Measurements from ENCODE around the gene PAOX.
"Not testable (repeated sequence)": the region's sequence is repeated elsewhere in the genome, so short reads cannot be mapped to it uniquely, and the experiment has no call there.

Gene PAOX

DNA sequence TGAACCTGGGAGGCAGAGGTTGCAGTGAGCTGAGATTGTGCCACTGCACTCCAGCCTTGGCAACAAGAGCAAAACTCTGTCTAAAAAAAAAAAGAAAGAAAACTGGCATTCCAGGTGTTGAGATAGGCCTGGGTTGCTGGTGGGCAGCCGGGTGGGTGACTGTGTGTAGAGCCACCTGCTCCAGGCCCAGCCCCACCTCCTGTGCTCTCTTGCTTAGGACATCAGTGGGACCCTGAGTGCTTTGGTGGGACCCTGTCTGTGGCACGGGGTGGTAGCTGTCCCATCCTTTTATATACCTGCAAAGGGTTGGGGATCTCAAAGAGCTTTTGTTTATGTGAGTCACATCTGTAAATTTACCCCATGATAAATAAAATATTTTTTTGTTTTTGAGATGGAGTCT, 6.2 kb downstream of the PAOX start:
- no peak for DNase-seq (ENCODE audit: low read depth in 2 of 2)

DNA sequence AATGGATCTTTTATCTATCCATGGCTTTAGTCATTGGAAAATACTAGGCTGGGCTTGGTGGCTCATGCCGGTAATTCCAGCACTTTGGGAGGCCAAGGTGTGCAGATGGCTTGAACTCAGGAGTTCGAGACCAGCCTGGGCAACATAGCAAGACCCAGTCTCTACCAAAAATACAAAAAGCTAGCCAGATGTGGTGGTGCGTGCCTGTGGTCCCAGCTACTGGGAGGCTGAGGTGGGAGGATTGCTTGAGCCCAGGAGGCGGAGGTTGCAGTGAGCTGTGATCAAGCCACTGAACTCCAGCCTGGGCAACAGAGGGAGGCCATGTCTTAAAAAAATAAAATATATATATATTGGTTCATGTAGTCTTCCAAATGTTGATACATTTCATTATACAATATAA, 7.9 kb downstream of the PAOX start:
- DNase-seq (ENCODE audit: low read depth in 2 of 2): not testable (repeated sequence)

DNA sequence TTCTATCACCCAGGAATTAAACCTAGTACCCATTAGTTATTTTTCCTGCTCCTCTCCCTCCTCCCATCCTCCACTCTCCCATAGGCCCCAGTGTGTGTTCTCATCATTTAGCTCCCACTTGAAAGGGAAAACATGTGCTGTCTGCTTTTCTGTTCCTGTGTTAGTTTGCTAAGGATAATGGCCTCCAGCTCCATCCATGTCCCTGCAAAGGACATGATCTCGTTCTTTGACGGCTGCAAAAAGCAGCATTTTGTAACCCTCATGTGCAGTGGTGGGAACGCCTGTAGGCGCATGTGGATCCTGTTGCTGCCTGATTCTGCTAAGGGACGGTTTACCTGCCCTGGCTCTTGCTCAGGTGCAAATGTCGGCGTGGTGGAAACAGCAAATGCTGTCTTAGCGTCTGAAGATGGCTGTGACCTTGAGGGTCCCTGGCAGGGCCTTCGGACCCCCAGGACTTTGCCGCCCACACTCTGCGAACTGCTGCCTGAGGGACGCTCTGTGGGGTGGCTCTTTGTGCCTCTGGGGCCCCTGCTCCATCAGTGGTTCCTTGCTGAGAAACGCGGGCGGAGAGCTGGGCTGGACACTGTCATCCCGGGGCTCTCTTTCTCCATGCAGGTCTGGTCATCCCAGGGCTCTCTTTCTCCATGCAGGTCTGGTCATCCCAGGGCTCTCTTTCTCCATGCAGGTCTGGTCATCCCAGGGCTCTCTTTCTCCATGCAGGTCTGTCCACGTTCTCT, 9.3 kb downstream of the PAOX start:
- no peak for DNase-seq (ENCODE audit: low read depth in 2 of 2)

DNA sequence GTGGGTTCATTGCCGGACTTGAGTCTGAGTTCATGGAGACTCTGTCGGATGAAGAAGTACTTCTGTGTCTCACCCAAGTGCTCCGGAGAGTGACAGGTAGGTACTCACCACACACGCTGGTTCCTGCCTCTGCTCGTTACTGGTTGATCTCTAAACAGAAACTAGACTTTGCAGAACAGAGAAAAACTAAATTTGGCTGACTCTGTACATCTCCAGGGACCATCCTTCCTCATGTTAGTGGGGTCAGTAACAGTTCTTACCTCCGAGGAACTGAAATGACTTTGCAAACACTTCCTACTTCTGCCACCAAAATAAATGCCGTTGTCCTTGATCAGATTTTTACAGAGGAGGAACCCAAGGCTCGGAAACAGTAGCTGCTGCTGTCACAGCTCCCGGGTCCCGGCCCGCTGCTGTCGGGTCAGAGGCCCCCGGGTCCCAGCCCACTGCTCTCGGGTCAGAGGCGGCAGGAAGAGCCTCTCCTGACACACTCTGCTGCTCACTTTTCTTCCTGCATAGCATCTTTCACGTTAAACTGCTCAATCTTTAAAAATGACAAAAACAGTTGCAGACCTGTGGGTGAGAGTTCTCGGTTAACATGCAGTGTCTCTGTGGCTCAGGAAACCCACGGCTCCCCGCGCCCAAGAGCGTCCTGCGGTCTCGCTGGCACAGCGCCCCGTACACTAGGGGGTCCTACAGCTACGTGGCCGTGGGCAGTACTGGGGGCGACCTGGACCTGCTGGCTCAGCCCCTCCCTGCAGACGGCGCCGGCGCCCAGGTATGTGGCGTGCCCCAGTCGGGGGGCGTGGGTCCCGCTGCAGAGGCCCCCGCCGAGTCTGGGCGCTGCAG, 10.1 kb downstream of the PAOX start:
- DNase-seq (ENCODE audit: low read depth in 2 of 2): no peak

DNA sequence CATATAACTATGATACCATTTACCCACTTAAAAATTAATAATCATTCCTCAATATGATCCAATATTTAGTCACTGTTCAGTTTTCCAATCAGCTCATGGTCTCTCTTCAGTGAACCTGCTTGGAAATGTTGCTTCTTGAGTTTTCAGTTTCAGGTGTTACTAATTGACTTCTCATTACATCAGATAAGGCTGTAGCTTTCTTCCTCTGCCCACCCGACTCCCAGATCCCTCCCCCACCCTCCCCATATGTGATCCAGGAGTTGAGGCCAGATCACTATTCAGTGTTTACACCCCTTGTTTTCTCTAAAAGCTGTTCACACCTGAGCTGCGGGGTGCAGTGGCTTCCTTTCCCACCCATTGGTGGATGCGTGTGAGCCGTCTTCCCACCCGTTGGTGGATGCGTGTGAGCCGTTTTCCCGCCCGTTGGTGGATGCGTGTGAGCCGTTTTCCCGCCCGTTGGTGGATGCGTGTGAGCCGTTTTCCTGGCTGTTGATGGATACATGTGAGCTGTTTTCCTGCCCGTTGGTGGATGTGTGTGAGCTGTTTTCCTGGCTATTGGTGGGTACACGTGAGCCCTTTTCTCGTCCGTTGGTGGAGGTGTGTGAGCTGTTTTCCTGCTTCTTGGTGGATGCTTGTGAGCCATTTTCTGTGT, 11.7 kb downstream of the PAOX start:
- no peak for DNase-seq (ENCODE audit: low read depth in 2 of 2)

DNA sequence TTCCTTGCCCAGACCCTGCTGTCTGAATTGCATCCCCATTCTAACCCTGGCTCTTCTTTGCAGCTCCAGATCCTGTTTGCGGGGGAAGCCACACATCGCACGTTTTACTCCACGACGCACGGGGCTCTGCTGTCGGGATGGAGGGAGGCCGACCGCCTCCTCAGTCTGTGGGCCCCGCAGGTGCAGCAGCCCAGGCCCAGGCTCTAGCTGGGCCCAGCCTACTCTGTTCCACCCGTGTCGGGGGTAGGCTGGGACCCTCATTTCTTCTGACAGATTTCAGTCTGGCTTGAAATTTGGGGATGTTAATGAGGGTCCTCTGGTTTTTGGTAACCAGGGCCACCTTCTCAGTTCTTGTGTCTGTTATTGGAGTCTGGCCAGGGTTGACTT, 12.2 kb downstream of the PAOX start:
- no peak for DNase-seq (ENCODE audit: low read depth in 2 of 2)

DNA sequence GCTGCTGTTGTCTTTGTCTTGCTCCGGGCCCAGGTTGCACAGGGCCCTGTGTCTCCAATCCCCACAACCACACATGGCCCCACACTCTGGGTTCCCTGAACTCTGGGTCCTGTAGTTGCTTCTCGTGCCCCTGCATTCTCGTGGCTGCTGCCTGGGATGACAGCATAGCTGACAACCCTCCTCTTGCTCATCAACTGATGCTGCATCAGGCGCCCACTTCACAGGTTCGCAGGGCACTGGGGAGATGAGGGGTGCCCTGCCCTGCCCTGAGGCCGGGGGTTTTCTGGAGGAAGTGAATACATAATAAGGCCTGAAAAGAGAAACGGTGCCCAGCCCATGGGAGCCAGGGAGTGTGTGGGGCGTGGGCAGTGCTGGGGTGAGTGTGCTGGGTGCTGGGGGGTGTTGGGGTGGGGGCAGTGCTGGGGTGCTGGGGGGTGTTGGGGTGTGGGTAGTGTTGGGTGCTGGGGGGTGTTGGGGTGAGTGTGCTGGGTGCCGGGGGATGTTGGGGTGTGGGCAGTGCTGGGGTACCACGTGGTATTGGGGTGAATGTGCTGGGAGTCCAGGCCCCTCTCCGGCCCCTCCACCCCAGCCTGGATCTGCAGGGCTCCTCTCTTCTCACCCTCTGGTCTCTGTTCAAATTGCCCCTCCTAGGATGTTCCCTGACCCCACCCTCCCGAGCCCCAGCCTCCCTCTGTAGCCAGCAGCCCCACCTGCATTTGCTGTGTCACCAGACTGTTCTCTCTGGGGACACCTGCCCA, 12.9 kb downstream of the PAOX start:
- no peak for DNase-seq (ENCODE audit: low read depth in 2 of 2)

DNA sequence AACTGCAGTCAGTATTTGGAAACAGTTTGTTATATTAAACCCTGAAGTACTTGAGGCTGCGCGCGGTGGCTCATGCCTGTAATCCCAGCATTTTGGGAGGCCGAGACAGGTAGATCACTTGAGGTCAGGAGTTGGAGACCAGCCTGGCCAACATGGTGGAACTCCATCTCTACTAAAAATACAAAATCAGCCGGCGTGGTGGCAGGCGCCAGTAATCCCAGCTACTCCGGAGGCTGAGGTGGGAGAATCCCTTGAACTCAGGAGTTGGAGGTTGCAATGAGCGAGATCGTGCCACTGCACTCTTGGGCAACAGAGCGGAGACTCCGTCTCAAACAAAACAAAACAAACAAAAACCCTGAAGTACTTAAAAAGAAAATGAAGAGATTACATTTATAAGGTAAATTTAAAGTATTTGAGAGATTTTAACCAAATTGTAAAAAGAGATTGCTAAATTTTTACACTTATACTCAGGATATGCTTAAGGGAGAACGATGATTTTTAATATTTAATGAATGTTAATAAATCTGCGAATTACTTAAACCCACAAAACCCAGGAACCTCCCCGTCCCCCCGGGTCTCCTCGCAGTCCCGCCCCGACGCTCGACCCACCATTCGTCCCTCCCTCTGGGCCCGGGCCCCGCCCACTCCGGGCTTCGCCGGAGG, 14.5 kb downstream of the PAOX start:
- DNase-seq (ENCODE audit: low read depth in 2 of 2): no peak

DNA sequence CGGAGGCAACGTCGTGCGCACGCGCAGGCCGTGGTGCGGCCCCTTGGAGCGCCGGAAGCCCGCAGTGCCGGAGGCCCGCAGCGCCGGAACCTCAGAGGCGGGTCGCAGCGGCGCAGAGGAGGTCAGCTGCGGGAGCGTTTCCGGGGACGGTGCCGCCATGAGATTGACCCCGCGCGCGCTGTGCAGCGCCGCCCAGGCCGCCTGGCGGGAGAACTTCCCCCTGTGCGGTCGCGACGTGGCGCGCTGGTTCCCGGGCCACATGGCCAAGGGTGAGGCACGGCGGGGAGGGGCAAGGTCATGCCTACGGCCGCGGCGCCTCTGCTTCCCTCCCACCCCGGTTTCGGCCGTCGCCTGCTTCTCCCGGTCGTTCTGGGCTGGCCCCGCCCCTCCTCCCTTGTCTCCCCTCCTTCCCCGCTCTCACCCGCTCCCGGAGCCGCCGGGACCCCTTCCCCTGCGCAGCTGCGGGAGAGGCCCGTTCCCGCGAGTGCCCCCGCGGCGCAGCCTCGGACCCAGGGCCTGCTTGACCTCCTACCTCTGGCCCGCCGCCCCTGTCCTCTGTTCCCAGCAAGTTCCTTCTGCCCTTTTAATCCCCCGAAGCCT, 15.1 kb downstream of the PAOX start, which contains the start of gene MTG1:
Gene MTG1 (plus strand): TSS at position 94 of the 600 bp plus-strand sequence. CDS start 64 bp downstream, at position 158.
- peak; percentile 91 to 97 for DNase-seq (ENCODE audit: low read depth in 2 of 2)

DNA sequence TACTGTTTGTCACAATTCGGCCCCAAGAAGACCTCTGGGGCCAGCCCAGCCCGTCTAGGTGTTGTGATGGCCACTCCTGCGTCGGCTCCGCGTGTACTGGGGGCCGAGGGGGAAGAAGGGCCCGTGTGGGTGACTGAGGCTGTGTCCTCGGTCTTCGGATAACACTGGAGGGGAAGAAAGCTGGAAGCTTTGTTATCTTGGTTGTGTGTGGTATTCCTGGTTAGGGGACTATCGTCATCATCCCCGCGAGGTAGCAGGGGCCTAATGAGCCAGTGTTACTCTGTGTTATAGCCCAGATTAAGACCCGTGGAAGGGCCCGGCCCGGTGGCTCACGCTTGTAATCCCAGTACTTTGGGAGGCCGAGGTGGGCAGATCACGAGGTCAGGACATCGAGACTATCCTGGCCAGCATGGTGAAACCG, 15.7 kb downstream of the PAOX start:
- DNase-seq (ENCODE audit: low read depth in 2 of 2): no peak

DNA sequence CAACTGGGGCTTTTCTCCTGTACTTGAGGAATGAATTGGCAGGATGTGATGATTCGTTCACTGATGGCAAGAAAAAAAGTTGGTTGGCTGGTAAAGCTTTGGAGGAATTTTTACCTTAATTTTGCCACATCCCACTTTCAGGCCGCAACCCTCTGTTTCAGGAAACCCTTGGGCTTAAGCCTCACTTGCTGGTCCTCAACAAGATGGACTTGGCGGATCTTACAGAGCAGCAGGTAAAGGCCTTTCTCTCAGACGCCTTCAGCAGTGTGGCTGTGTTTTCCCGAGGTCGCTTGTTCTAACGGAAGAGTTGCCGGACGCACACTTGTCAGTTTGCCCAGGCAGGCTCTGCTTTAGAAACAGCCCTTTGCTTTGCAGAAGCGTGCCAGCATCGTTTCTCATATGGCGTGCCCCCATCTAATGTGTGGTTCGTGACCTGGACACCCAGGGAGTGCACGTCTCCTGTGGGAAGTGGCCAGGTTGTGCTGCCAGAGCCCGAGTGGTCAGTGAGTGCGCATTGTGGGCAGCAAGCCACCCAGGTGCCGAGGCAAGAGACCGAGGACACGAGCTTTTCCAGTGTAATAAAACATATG, 17.1 kb downstream of the PAOX start:
- no peak for DNase-seq (ENCODE audit: low read depth in 2 of 2)

DNA sequence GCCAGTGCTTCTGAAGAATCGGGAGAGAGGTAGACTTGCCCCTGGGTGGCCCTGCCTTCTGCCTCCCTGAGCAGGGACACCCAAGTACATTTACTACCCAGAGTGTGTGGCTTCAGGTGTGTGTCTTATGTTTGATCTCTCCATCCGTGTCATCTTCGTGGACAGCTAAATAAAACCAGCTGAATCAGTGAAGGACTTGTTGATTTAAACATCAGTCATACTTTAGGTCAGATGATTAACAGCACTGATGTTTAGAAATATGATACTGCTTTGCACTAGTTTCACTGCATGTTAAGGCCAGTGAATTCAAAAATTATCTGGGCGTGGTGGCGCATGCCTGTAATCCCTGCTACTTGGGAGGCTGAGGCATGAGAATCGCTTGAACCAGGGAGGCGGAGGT, 18.9 kb downstream of the PAOX start:
- no peak for DNase-seq (ENCODE audit: low read depth in 2 of 2)

DNA sequence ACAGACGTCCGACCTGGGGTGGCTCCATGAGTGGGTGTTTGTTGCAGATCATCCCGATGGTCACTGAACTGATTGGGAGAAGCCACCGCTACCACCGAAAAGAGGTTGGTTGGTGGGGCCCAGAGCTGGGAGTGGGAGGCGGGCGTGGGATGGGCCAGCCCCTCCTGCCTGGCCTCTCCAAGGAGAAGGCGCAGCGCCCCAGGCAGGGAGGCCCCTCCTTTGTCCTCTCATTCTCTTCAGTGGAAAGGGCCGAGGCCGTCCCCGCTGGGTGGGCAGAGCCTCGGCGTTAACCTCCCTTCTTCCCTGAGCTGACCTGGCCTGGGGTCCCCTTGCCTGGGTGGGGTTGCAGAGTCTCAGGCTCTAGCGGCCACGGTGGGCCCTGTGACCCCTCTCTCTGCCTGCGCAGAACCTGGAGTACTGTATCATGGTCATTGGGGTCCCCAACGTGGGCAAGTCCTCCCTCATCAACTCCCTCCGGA, 20.1 kb downstream of the PAOX start:
- DNase-seq (ENCODE audit: low read depth in 2 of 2): no peak

DNA sequence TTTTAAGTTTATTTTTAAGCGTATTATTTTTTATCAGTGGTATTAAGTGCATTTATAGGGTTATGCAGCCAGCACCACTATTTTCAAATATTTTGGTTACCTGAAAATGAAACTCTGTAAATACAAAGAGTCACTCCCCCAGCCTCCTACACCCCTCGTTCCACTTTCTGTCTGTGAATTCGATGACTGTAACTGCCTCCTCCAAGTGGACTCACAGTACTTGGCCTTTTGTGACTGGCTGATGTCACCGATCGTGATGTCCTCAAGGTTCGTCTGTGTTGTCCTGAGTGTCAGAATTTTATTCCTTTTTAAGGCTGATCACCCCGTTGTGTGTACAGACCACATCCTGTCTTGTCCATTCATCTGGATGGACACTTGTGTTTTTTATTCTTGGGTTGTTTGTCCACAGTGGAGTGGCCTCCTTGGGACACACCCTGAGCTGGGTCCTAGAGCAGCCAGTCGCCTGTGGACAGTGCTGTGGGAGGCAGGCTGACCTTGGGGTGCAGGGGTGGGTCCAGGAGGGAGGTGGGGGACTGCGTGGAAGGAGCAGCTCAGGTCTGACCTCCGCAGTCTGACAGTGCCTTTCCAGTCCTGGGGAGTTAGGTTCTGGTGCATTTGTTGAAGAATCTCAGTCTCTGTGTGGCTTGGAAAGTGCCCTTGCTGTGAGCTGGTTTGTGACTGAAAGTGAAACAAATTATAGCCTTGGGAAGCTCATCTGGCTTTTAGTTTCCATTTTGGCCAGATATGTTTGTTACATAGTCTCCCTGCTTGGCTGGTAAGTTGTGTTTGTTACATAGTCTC, 21.8 kb downstream of the PAOX start:
- no peak for DNase-seq (ENCODE audit: low read depth in 2 of 2)

DNA sequence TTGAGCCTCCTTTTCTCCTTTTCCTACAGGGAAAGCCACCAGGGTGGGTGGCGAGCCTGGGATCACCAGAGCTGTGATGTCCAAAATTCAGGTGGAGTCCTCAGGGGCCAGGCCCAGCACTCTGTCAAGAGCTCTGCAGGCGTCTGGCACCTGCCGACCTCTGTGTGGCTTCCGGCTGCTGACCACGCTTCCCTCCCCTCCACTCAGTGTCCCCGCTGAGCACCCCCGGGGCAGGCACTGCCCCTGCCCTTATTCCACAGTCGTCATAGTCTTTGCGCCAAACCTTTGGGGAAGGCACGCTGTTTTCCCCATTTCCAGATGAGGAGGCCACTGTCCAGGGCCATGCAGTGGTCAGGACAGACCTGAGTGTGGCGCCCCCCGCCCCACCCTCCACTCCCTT, 22.4 kb downstream of the PAOX start:
- DNase-seq (ENCODE audit: low read depth in 2 of 2): no peak

DNA sequence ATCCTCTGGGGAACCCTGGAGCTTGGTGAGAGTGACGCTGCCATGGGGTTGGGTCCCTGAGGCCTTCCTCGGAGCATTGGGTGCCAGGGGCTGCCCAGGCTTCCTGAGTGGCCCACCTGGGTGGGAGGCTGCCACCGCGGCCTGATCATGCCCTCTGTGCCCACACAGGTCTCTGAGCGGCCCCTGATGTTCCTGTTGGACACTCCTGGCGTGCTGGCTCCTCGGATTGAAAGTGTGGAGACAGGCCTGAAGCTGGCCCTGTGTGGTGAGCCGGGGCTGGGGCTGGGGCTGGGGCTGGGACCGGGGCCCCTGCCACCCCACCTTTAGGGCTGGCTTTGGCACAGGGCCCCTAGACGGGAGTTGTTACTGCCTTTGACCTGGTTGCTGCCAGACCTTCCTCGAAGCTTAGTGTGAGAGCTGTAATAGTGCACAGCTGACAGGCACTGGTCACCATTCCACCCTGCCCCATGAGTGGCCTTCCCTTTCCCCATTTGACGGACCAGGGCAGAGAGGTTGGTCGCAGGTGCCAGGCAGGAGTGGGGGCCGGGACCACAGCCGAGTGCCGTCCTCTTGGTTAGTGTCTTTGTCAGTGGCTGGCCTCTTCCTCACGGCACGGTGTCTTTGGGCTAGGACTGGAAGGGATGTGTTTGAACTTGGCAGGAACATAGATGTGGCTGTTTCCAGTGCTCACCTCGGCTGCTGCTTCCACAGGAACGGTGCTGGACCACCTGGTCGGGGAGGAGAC, 23.1 kb downstream of the PAOX start:
- no peak for DNase-seq (ENCODE audit: low read depth in 2 of 2)

DNA sequence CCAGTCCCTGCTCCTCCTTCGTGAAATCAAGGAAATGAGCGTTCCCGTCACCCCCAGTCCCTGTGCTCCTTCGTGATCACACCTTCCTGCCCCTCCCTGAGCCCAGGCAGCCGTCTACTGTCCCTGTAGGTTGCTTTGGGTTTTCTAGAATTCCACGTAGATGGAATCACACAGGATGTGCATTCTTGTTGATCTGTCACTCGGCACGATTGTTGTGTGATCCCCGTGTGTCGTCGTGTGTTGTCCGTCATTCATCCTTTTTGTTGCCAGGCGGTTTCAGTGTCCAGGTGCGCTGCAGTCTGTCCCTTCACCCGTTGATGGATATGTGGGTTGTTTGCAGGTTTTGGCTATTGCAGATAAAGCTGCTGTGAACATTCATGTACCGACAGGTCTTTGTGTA, 24.3 kb downstream of the PAOX start:
- no peak for DNase-seq (ENCODE audit: low read depth in 2 of 2)

DNA sequence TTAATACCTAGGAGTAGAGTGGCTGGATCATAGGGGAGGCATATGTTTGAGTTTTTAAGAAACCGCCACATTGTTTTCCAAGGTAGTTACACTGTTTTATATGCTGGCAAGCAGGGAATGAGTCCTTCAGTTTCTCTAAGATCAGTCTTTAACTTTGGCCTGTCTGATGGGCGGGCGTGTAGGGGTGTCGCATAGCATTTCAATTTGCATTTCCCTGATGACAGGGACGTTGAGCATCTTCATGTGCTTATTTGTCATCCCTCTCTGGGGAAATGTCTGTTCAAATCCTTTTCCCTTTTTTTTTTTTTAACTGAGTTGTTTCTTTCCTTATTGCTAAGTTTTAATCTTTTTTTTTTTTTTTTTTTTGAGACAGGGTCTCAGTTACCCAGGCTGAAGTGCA, 24.7 kb downstream of the PAOX start:
- no peak for DNase-seq (ENCODE audit: low read depth in 2 of 2)

DNA sequence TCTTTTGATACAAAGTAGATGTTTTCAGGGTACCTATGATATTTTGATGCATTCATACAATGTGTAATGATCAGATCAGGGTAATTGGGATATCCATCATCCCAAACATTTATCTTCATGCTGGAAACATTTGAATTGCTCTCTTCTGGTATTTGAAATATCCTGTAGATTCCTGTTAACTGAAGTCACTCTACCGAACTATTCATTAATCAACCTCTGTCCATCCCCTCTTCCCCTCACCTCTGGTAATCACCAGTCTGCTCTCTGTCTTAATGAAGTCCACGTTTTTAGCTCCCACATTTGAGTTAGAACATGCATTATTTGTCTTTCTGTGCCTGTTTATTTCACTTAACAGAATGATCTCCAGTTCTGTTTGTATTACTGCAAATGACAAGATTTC, 26.2 kb downstream of the PAOX start:
- DNase-seq (ENCODE audit: low read depth in 2 of 2): no peak

All from stimulated activated CD4-positive, alpha-beta T cell treated with anti-CD3 and anti-CD28 coated beads, Interleukin-1b, Interleukin-23, amount 100 ng/mL, for 4 hours (primary cell).